Hematopoietic multipotent progenitor cell treated with erythropoietin and hydrocortisone succinate and interleukin-3 and kit ligand, for 6 days (in vitro differentiated cells): ENCODE results near the gene GEMIN5.
"Not testable (repeated sequence)": the region's sequence is repeated elsewhere in the genome, so short reads cannot be mapped to it uniquely, and the experiment has no call there.

Experiments
- DNase-seq: peaks from one replicate; pipeline ENCODE4 v3.0.0-alpha.2; 2015

Gene GEMIN5

GRCh38 chr5:154940375-154940771 is 2.4 kb upstream of the GEMIN5 start:
- DNase-seq = peak; percentile 16

GRCh38 chr5:154939387-154939786 is 1.4 kb upstream of the GEMIN5 start:
- DNase-seq = not testable (repeated sequence)

- no peak for DNase-seq
These were observed 759 bp downstream of the GEMIN5 start for GRCh38 chr5:154937186-154937717.

- no peak for DNase-seq
These were observed 3.1 kb downstream of the GEMIN5 start for GRCh38 chr5:154934881-154935280.

- no peak for DNase-seq
These were observed 4.5 kb downstream of the GEMIN5 start for GRCh38 chr5:154933537-154933936.

GRCh38 chr5:154923441-154924430 is 14.3 kb downstream of the GEMIN5 start:
- no peak for DNase-seq

GRCh38 chr5:154917757-154918156 is 20.3 kb downstream of the GEMIN5 start:
- DNase-seq = no peak

- DNase-seq = peak; percentile 24
These were observed 21.1 kb downstream of the GEMIN5 start for GRCh38 chr5:154916874-154917273.

- not testable (repeated sequence) for DNase-seq
These were observed 32.4 kb downstream of the GEMIN5 start for GRCh38 chr5:154905601-154906000.

- DNase-seq = no peak
These were observed 36.1 kb downstream of the GEMIN5 start for GRCh38 chr5:154901913-154902312.

GRCh38 chr5:154901276-154901675 is 36.7 kb downstream of the GEMIN5 start:
- DNase-seq = no peak

GRCh38 chr5:154900066-154900465 is 37.9 kb downstream of the GEMIN5 start:
- no peak for DNase-seq

- no peak for DNase-seq
These were observed 38.7 kb downstream of the GEMIN5 start for GRCh38 chr5:154899151-154899816.

GRCh38 chr5:154898210-154898609 is 39.8 kb downstream of the GEMIN5 start:
- DNase-seq = no peak

GRCh38 chr5:154896562-154897165 is 41.3 kb downstream of the GEMIN5 start:
- no peak for DNase-seq

GRCh38 chr5:154895606-154896561 is 42.1 kb downstream of the GEMIN5 start:
- no peak for DNase-seq

GRCh38 chr5:154893381-154893780 is 44.6 kb downstream of the GEMIN5 start:
- no peak for DNase-seq

GRCh38 chr5:154892369-154892771 is 45.6 kb downstream of the GEMIN5 start:
- DNase-seq = no peak

GRCh38 chr5:154885439-154885838 is 52.6 kb downstream of the GEMIN5 start:
- DNase-seq = peak; percentile 13

GRCh38 chr5:154884424-154884823 is 53.6 kb downstream of the GEMIN5 start:
- DNase-seq = no peak

GRCh38 chr5:154881986-154882385 is 56.0 kb downstream of the GEMIN5 start:
- no peak for DNase-seq
